WI38 (cell line): Measurements from ENCODE around the gene GCHFR.

Experiments
- H3K4me3 ChIP-seq: 2 replicates; pipeline ENCODE4 v1.5.1; 2011; ENCODE audit warnings: low read depth, mild to moderate bottlenecking, control low read depth, low read length
- TF ChIP-seq, protein P1 (sequence below): IDR thresholded peaks from 2 replicates; pipeline ENCODE4 v1.5.1; 2012; ENCODE audit warnings: low read depth, mild to moderate bottlenecking, control low read depth, low read length

The GCHFR gene

DNA sequence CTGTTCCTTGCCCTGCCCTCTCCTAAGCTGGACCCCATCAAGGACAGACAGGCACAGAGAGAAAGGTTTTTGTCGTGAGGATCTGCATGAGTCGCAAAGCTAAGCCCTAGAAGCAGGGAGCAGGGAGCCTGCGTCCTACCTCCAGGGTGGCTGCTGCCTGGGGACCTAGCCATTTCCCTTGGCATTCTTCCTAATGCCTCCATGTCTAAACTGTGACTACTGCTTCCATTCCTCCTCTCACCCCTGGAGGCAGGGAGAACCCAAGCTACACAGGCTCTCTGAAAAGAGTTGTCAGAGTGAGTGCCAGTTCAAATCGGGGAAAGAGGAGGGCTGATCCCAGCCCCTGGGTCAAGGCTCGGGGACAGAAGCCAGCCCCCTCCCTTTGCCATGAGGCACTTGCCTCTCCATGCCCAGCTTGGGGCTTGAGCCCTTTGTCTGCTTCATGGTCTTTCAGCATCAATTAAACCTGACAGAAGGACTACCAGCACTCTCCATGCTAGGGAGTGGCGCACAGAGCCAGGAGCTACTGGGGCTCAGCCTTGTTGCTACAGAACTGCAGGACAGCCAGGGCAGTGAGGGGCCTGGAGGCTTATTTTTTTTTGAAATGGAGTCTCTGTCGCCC is 2.4 kb downstream of the GCHFR start:
- TF ChIP-seq, protein P1, sequence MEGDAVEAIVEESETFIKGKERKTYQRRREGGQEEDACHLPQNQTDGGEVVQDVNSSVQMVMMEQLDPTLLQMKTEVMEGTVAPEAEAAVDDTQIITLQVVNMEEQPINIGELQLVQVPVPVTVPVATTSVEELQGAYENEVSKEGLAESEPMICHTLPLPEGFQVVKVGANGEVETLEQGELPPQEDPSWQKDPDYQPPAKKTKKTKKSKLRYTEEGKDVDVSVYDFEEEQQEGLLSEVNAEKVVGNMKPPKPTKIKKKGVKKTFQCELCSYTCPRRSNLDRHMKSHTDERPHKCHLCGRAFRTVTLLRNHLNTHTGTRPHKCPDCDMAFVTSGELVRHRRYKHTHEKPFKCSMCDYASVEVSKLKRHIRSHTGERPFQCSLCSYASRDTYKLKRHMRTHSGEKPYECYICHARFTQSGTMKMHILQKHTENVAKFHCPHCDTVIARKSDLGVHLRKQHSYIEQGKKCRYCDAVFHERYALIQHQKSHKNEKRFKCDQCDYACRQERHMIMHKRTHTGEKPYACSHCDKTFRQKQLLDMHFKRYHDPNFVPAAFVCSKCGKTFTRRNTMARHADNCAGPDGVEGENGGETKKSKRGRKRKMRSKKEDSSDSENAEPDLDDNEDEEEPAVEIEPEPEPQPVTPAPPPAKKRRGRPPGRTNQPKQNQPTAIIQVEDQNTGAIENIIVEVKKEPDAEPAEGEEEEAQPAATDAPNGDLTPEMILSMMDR, result no peak
- H3K4me3 ChIP-seq, result no peak overlapping the region

DNA sequence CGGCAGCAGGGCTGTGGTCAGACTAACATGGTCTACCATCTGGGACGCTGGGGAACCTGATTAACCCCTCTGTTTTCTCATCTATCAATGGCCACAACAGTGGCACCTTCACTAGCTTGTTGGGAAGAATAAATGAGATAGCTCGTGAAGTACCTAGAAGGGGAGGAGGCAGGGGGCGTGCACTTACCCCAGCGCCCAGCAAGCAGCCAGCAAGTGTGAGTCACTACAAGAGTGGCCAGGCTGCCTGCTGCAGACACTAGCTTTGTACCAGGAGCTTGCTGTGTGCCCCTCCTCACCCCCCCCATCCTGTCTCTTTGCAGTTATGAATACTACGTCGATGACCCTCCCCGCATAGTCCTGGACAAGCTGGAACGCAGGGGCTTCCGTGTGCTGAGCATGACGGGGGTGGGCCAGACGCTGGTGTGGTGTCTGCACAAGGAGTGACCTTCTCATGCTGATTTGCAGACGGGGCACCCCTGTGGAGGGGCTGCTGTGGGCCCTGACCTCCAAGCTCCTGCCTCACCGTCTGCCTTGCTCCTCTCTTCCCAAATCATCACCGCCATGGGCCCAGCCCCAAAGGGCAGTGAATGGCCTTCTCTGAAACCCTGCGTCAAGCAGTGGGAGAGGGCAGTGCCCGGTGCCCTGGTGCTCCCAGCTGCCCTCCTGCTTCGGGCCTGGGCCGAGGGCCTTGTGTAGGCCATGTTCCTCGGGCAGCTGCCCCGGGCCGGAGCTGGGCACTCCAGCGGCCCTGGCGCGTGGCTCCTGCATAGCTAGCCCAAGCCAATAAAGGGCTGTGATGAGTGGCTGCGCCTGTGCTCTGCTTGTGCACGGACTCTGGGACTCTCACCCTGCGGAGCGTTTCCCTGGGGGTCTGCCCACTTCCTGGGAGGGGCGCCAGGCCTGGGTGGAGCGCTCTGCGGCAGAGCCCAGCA is 3.3 kb downstream of the GCHFR start:
- TF ChIP-seq, protein P1, result no peak
- no peak overlapping the region for H3K4me3 ChIP-seq

DNA sequence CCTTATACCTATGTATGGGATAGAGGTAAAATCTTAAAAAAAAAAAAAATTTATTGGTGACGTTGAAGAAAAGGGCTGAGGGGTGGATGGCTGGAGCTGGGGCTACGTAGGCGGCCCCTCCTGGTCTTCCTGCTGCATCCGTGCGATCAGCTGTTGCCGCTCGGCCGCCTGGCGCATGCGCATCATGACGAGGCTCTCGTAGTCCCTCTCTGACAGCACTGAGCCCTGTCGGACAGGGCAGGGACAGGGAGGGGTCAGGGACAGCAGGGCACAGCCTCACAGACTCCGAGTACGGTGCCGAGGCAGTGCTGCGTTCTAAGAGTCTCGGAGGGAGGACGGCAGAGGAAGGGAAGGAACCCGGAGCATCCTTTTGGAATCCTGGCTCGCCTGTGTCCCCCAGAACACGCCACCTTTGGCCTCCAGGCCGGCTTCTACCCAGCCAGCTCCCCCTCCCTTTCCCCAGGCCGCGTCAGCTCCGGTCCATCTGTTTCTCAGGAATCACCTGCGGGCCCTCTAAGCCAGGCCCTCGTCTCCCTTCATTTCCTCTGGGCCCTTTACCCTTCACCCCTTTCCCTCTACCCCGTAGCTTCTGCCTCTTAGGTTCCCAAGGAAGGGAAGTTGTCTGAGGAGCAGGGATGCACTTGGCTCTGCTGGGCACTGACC is 4.1 kb downstream of the GCHFR start:
- TF ChIP-seq, protein P1, result no peak
- no peak overlapping the region for H3K4me3 ChIP-seq

DNA sequence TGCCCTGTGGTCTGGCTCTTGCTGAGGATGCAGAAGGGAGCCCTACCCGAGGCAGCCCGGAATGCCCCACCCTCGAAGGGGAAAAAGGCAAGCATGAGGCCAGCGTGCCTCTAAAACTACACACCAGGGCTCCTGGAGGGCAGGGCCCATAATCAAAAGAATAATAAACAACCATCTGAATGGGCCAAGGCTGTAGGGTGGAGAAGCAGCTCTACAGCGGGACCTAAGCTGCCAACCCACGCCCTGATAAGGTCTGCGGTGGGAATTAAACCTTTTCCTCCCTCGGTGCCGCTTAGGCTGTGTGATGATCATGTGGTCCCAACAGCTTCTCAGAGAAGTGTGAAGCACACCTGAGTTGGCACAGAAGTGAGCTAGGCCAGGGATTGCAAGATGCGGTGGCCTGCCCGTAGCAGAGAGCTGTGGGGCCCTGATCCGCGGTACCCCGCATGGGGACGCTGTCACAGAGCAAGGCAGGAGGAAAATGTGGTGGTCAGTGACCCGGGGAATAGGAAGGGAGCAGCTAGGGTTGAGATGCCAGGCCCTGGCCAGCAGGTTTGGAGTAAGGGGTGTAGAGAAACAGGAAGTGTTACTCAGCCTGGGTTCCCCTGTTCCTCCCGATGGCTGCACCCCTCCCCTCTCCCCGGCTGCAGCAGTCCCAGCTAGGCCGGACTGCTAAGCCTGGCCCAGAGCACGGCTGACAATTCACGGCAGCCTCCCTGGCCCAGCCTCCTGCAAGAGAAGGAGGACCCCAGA is 4.8 kb downstream of the GCHFR start:
- TF ChIP-seq, protein P1, result no peak
- H3K4me3 ChIP-seq, result no peak overlapping the region

DNA sequence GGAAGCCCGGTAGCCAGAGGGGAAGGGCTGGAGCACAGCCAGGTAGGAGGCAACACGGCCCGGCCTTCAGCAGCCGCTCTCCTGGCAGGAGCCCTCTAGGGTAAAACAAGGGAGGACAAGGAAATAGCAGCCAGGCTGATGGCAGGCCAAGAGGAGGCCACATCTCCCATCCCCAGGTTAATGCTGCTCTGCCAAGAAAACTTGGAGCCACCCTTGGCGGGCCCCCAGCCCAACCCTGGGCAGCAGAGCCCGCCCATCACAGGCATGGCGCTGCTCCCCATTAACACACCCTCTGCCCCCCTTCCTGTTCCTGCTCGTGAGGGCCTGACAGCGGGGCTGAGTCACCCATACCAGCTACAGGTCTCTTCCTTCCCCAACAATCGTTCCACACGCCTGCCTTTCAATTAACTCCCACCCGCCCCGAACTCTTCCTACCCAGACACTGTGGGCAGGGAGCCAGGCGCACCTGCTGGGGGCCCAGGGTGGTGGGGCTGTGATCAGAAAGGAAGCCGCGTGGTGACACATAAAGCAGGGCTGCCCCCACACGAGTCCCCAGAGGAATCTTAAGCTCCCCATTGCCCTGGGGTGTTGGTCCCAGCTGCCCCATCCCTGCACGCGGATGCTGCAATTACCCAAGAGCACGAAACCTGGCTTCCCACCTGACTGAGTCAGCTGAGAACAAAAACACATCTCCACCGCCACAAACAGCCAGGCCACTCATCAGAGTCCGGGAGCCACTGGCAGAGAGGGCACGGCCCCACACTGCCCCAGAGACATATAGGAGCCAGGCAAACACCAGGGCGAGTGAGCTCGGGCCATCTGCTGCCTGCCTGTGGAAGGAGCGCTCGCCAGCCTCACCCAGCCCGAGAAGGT is 5.6 kb downstream of the GCHFR start, which contains the start of gene C15orf62:
TSS of gene C15orf62 (plus strand) at position 707 of the 873 bp plus-strand sequence. CDS start 516 bp downstream, outside the sequence.
- TF ChIP-seq, protein P1, result no peak
- no peak within 1 kb of the TSS for H3K4me3 ChIP-seq

DNA sequence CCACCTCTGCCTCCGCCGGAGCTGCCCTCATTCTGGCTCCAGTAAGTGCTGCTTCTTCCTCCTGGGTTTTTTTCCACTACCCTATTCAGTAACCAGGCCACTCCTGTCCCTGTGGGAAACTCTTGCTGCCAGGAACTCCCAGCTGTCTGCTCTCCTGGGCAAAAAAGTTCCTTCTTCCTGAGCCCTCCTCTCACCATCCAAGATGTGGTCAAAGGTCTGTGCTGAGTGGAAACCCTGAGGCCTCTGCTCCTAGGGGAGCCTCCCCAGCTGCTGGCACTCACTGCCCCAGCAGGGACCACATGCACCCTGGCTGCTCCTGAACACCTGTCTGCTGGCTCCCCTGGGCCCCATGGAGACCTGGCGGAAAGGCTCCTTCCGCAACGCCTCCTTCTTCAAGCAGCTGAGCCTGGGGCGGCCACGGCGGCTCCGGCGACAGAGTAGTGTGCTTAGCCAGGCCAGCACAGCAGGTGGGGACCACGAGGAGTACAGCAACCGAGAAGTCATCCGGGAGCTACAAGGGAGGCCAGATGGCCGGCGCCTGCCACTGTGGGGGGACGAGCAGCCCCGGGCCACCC is 6.4 kb downstream of the GCHFR start:
- TF ChIP-seq, protein P1, result no peak

More for the DNA sequence above, 6.4 kb downstream of the GCHFR start:
- H3K4me3 ChIP-seq, result no peak overlapping the region
